ENCODE results near the gene SEMA3D.

SEMA3D gene

GRCh38 chr7:85119934-85120333, 66.9 kb downstream of the SEMA3D start:
- no peak for FAIRE-seq

GRCh38 chr7:85115862-85116261, 71.0 kb downstream of the SEMA3D start:
- FAIRE-seq, result peak; percentile 45

GRCh38 chr7:85115006-85115405, 71.8 kb downstream of the SEMA3D start:
- no peak for FAIRE-seq

GRCh38 chr7:85114342-85114741, 72.5 kb downstream of the SEMA3D start:
- FAIRE-seq, result no peak

GRCh38 chr7:85111761-85112160, 75.1 kb downstream of the SEMA3D start:
- no peak for FAIRE-seq

GRCh38 chr7:85106719-85107118, 80.1 kb downstream of the SEMA3D start:
- no peak for FAIRE-seq

GRCh38 chr7:85104432-85105205, 82.2 kb downstream of the SEMA3D start:
- FAIRE-seq, result no peak

- no peak for FAIRE-seq
Observed at GRCh38 chr7:85103962-85104361, 82.9 kb downstream of the SEMA3D start.

GRCh38 chr7:85103357-85103756, 83.5 kb downstream of the SEMA3D start:
- FAIRE-seq, result no peak

- no peak for FAIRE-seq
Observed at GRCh38 chr7:85102813-85103350, 84.0 kb downstream of the SEMA3D start.

GRCh38 chr7:85101347-85101746, 85.5 kb downstream of the SEMA3D start:
- no peak for FAIRE-seq

- FAIRE-seq, result peak; percentile 24
Observed at GRCh38 chr7:85097844-85098243, 89.0 kb downstream of the SEMA3D start.

GRCh38 chr7:85095806-85096205, 91.0 kb downstream of the SEMA3D start:
- no peak for FAIRE-seq

GRCh38 chr7:85095366-85095765, 91.5 kb downstream of the SEMA3D start:
- no peak for FAIRE-seq

- no peak for FAIRE-seq
Observed at GRCh38 chr7:85094046-85094725, 92.7 kb downstream of the SEMA3D start.

- no peak for FAIRE-seq
Observed at GRCh38 chr7:85091565-85091928, 95.3 kb downstream of the SEMA3D start.

- FAIRE-seq, result no peak
Observed at GRCh38 chr7:85090919-85091564, 95.8 kb downstream of the SEMA3D start.

- FAIRE-seq, result no peak
Observed at GRCh38 chr7:85090143-85090542, 96.7 kb downstream of the SEMA3D start.

- no peak for FAIRE-seq
Observed at GRCh38 chr7:85081846-85082245, 105.0 kb downstream of the SEMA3D start.

GRCh38 chr7:85081392-85081791, 105.5 kb downstream of the SEMA3D start:
- FAIRE-seq, result no peak

GRCh38 chr7:85079434-85079833, 107.4 kb downstream of the SEMA3D start:
- FAIRE-seq, result no peak

- FAIRE-seq, result no peak
Observed at GRCh38 chr7:85078181-85078580, 108.7 kb downstream of the SEMA3D start.

GRCh38 chr7:85075864-85076263, 111.0 kb downstream of the SEMA3D start:
- no peak for FAIRE-seq

- no peak for FAIRE-seq
Observed at GRCh38 chr7:85074992-85075391, 111.9 kb downstream of the SEMA3D start.

All from islet of Langerhans (tissue), 1 donor.